NT2/D1 (cell line): ENCODE measurements around the gene RIBC1.

ENCODE experiments used
- SUZ12 ChIP-seq: IDR thresholded peaks from 2 replicates; pipeline ENCODE4 v1.6.1; 2011; ENCODE audit not compliant: insufficient read length, insufficient read depth; ENCODE audit errors: extremely low read depth
- ZNF274 ChIP-seq: IDR thresholded peaks from 2 replicates; pipeline ENCODE4 v1.6.1; 2011; ENCODE audit warnings: mild to moderate bottlenecking, low read depth, low read length

DNA sequence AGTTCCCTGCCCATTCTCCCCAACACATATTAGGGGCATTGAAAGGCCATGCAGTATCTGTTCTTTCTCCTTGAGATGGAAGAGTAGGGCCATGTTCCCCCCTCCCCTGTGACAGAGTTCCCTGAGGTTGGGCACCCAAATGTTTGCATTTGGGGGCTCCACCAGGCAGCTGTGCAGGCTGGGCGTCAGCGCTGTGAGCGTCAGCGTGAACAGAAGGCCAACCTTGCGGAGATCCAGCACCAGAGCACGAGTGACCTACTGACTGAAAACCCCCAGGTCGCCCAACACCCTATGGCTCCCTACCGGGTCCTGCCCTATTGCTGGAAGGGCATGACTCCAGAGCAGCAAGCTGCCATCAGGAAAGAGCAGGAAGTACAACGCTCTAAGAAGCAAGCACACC lies 7.6 kb downstream of the RIBC1 start:
- no peak for TF ChIP-seq ZNF274
- TF ChIP-seq SUZ12, result no peak
